Keratinocyte (primary cell): ENCODE data around the gene KAZALD1. TPM values are rescaled to one million over a fixed set of nuclear protein-coding genes. Genes with fewer than 3 reads are reported as not detected.

Source experiments
- DNase-seq: peaks from one replicate; pipeline ENCODE4 v3.0.0-alpha.2; 2011; ENCODE audit warnings: low read depth, missing footprints, low spot score
- FAIRE-seq: peaks from 2 replicates; lab custom pipeline; 2011; peaks lifted over from hg19 to GRCh38; lab: Jason Lieb, UNC
- H2AFZ ChIP-seq: 2 replicates; pipeline ENCODE4 v1.6.0; 2012; ENCODE audit warnings: low read length, control low read depth, inconsistent platforms; ENCODE audit not compliant: control insufficient read depth
- H3K27ac ChIP-seq: 2 replicates; pipeline ENCODE4 v1.5.1; 2011; ENCODE audit warnings: low read length; ENCODE audit not compliant: control insufficient read depth, insufficient read depth
- H3K27me3 ChIP-seq: 3 replicates; pipeline ENCODE4 v1.6.0; 2011; ENCODE audit warnings: low read length; ENCODE audit not compliant: control insufficient read depth, insufficient read depth; ENCODE audit errors: extremely low read depth
- H3K36me3 ChIP-seq, 2 experiments: 2 replicates in 1 of 2; 3 replicates in 1 of 2; pipeline ENCODE4 v1.5.1; 2011; ENCODE audit warnings: low read length in 2 of 2, mild to moderate bottlenecking in 1 of 2; ENCODE audit not compliant: control insufficient read depth in 2 of 2, insufficient read depth in 2 of 2; ENCODE audit errors: extremely low read depth in 1 of 2
- H3K4me1 ChIP-seq: 3 replicates; pipeline ENCODE4 v1.5.1; 2011; ENCODE audit warnings: low read length; ENCODE audit not compliant: control insufficient read depth, insufficient read depth; ENCODE audit errors: extremely low read depth
- H3K4me2 ChIP-seq: 3 replicates; pipeline ENCODE4 v1.6.0; 2011; ENCODE audit warnings: low read depth, low read length; ENCODE audit not compliant: control insufficient read depth, insufficient read depth; ENCODE audit errors: extremely low read depth
- H3K4me3 ChIP-seq, 3 experiments: fragments of 200-600 bp in 1 of 3; sonication (generic) in 1 of 3; 2 replicates in 2 of 3; 3 replicates in 1 of 3; pipeline ENCODE4 v1.5.1; 2011 to 2016; ENCODE audit warnings: low read length in 3 of 3, mild to moderate bottlenecking in 3 of 3, control low read depth in 2 of 3, inconsistent platforms in 1 of 3, low read depth in 1 of 3, mixed read lengths in 1 of 3, mixed run types in 1 of 3, moderate library complexity in 1 of 3; ENCODE audit not compliant: control insufficient read depth in 2 of 3, insufficient read depth in 2 of 3; ENCODE audit errors: extremely low read depth in 1 of 3
- H3K79me2 ChIP-seq: 2 replicates; pipeline ENCODE4 v1.6.0; 2012; ENCODE audit warnings: low read length; ENCODE audit not compliant: control insufficient read depth, insufficient read depth
- H3K9ac ChIP-seq: 3 replicates; pipeline ENCODE4 v1.6.0; 2011; ENCODE audit warnings: low read length; ENCODE audit not compliant: control insufficient read depth, insufficient read depth; ENCODE audit errors: extremely low read depth
- H3K9me1 ChIP-seq: 3 replicates; pipeline ENCODE4 v1.6.0; 2011; ENCODE audit warnings: low read length; ENCODE audit not compliant: control insufficient read depth, insufficient read depth; ENCODE audit errors: extremely low read depth
- H3K9me3 ChIP-seq: 2 replicates; pipeline ENCODE4 v1.5.1; 2012; ENCODE audit warnings: low read depth, low read length; ENCODE audit not compliant: control insufficient read depth
- H4K20me1 ChIP-seq: 3 replicates; pipeline ENCODE4 v1.6.0; 2011; ENCODE audit warnings: low read length; ENCODE audit not compliant: control insufficient read depth, insufficient read depth; ENCODE audit errors: extremely low read depth
- CTCF ChIP-seq, 3 experiments: IDR thresholded peaks in 1 of 3; conservative IDR thresholded peaks in 1 of 3; optimal IDR thresholded peaks in 1 of 3; 2 replicates in 2 of 3; 3 replicates in 1 of 3; pipeline versions ENCODE3 to v1.5.1; 2011; ENCODE audit warnings: low read length in 3 of 3, mild to moderate bottlenecking in 3 of 3, moderate library complexity in 2 of 3, control low read depth in 1 of 3, inconsistent platforms in 1 of 3; ENCODE audit not compliant: insufficient read depth in 2 of 3; ENCODE audit errors: extremely low read depth in 1 of 3
- EZH2 ChIP-seq: IDR thresholded peaks from one replicate; pipeline ENCODE4 v1.6.1; 2012; ENCODE audit warnings: inconsistent platforms, mild to moderate bottlenecking, low read length, moderate library complexity
- dilution Hi-C: fragments of 300-500 bp; cut with MboI; formaldehyde crosslinking; loops from one replicate; pipeline ENCODE4 v1.7.0; 2020; ENCODE audit warnings: low sequenced_read_pairs; ENCODE audit not compliant: extremely low pct_ligation_motif_present
- polyA plus RNA-seq, 5 experiments: library from polyadenylated mRNA; depleted of rRNA in 3 of 5; stranded (reverse) in 3 of 5; stranded (forward) in 1 of 5; unstranded in 1 of 5; fragments of >200 nt; gene quantifications; 1 replicate in 1 of 5; 2 replicates in 3 of 5; 3 replicates in 1 of 5; pipeline versions ENCODE4 v1.2.1 to v1.2.3, GENCODE V29; 2011 to 2012; ENCODE audit warnings: missing spikeins in 2 of 5, low read depth in 1 of 5, low replicate concordance in 1 of 5

The KAZALD1 gene
- polyA plus RNA-seq, 1 donor (not counting 4 experiments of a cell fraction or from before 2014, with no cell fraction given): 0.08 TPM

GRCh38 chr10:101063050-101063525 lies 1.3 kb downstream of the KAZALD1 start:
- Histone ChIP-seq H3K27ac (no peak overlapping the region), H3K9me3 (no peaks in the 10 kb centered on the region), H4K20me1 (no peaks in the 10 kb centered on the region), H3K36me3 (no peaks in the 10 kb centered on the region), H3K79me2 (peaks cover 6% of the 10 kb centered on the region), H3K9me1 (no peaks in the 10 kb centered on the region), H3K27me3 (peaks cover 26% of the 10 kb centered on the region), H3K4me1 (peaks cover 25% of the 10 kb centered on the region), H2AFZ (no peak overlapping the region), H3K9ac (no peak overlapping the region), H3K4me3 (no peak overlapping the region), H3K4me2 (peak overlapping the region; percentile 76)
- TF ChIP-seq CTCF (optimal IDR thresholded peaks at IDR 0.05 in 1 of 3, IDR thresholded peaks at IDR 0.05 in 1 of 3, conservative IDR thresholded peaks at IDR 0.05 in 1 of 3; ENCODE audit: extremely low read depth in 1 of 3, insufficient read depth in 2 of 3, low read length in 3 of 3): no peak
- peak; percentile 42 for TF ChIP-seq EZH2
- FAIRE-seq (no peak), DNase-seq (no peak)
- dilution Hi-C loops: no loop called here

- H3K79me2 ChIP-seq: peaks cover 4% of the 10 kb centered on the region
- dilution Hi-C loops: no loop called here
- H3K9me3 ChIP-seq: no peaks in the 10 kb centered on the region
- no peak overlapping the region for H3K4me2 ChIP-seq
- H3K27me3 ChIP-seq: peaks cover 26% of the 10 kb centered on the region
- H3K9me1 ChIP-seq: no peaks in the 10 kb centered on the region
- H3K4me1 ChIP-seq: peaks cover 25% of the 10 kb centered on the region
- H3K9ac ChIP-seq: no peak overlapping the region
- no peak for DNase-seq
- no peaks in the 10 kb centered on the region for H4K20me1 ChIP-seq
- no peak overlapping the region for H2AFZ ChIP-seq
- no peak overlapping the region for H3K4me3 ChIP-seq
- H3K27ac ChIP-seq: no peak overlapping the region
- TF ChIP-seq CTCF (optimal IDR thresholded peaks at IDR 0.05 in 1 of 3, IDR thresholded peaks at IDR 0.05 in 1 of 3, conservative IDR thresholded peaks at IDR 0.05 in 1 of 3; ENCODE audit: extremely low read depth in 1 of 3, insufficient read depth in 2 of 3, low read length in 3 of 3) (no peak), EZH2 (no peak)
- H3K36me3 ChIP-seq: no peaks in the 10 kb centered on the region
- FAIRE-seq: no peak
Observed at GRCh38 chr10:101063548-101064414, 2.0 kb downstream of the KAZALD1 start.
